HG03280 (cell line): Measurements from ENCODE around the gene MMP7.
"Not testable (repeated sequence)": the region's sequence is repeated elsewhere in the genome, so short reads cannot be mapped to it uniquely, and the experiment has no call there.

Experiments
- ATAC-seq: cut with Tn5 transposase; IDR thresholded peaks from one replicate; pipeline ENCODE4 v1.9.1; 2021; ENCODE audit warnings: mild to moderate bottlenecking, moderate library complexity; ENCODE audit not compliant: unreplicated experiment

MMP7 gene

DNA sequence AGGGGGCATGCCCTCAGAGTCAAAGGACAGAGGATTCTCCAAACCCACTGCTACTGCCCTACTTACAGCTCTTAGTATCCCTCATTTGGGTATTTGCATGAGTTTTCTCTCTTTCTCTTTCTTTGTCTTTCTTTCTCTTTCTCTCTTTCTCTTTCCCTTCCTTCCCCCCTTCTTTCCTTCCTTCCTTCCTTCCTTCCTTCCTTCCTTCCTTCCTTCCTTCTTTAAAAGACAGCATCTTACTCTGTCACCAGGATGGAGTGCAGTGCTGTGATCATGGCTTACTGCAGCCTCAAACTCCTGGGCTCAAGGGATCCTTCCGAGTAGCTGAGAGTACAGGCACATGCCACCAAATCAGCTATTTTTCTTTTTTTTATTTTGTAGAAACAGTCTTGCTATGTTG, 14.0 kb upstream of the MMP7 start:
- no peak for ATAC-seq

DNA sequence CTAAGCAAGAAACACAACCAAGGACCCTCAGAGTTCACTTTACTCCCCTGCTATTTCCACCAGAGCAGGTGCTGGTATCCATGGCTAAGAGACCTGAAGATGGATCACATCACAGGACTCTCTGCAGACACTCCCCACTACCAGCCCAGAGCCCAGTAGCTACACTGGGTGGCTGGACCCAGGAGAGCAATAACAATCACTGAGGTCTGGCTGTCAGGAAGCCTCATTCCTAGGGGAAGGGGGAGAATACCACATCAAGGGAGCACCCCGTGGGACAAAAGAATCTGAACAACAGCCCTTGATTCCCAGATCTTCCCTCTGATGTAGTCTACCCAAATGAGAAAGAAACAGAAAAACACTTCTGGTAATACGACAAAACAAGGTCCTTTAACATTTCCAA, 9.0 kb upstream of the MMP7 start:
- no peak for ATAC-seq

DNA sequence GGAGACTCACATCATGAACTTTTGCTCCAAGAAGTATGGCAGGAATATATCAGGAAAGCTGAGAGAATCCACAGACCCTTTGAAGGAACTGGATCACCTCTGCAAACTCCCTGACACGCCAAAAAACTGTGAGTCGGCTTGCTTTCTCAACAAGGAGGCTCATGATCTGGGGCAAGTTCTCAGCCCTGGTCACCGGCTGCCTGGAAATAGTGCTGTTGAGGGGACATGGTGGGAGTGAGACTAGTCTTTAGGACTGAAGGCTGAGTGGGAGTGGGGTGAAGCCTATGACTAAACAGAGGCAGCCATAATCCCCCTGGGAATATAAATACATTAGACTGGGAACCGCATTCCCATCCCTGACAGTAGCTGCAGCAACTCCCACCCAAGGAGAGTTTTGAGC, 8.4 kb upstream of the MMP7 start:
- ATAC-seq, result no peak

DNA sequence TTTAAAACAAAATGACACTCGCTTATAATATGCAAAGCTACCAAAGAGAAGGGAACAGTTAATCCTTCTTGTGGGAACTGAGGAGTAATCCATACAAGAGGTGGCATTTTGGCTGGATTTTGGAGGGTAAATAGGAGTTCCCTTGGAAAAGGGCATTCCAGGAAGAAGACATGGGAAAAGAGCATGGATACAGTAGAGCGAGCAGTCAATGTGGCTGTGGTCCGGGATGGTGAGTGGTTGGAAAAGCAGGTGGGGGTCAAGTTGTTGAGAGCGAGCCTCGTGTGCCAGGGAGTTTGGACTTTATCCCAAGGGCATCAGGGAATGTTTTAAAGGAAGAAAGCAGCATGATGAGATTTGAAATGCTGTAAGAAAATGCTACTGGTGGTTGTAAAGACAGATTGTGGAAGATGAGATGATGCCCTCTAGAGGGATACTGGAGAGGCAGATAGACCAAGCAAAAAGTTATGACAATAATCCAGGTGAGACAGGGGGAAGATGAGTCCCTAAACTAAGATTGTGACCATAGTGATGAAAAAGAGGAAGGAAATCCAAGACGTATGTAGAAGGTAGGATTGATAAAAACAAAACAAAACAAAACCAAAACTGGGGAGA, 3.8 kb upstream of the MMP7 start:
- ATAC-seq, result no peak

DNA sequence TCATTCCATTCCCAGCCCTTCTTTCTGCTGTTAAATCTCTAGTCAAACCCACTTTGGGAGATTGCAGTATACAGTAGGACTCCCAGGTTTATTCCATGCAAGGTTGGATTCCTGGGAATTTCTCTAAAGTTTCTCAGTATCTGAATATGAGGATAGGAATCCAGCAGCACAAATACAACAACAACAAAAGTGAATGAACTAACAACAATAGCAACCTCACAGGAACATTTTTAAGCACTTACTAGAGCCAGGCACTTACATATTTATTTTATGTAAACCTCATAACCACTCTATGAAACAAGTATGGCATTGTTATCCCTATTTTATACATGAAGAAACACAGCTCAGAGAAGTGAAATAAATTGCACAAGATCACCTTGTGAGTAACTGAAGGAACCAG, 1.9 kb downstream of the MMP7 start:
- no peak for ATAC-seq

DNA sequence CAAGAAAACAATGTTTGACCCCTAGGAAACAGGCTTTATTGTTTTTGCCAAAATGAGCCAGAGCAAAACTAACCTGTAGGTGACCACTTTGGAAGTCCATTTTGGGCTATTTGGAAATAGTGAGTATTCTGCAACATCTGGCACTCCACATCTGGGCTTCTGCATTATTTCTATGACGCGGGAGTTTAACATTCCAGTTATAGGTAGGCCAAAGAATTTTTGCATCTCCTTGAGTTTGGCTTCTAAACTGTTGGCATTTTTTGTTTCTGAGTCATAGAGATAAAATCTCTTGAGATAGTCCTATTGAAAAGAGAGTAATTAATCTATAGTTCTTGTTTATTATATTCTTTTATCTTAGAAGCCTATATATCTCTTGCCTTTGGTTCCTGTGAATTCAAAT, 2.9 kb downstream of the MMP7 start:
- no peak for ATAC-seq

GRCh38 chr11:102527041-102527440, 3.5 kb downstream of the MMP7 start:
- no peak for ATAC-seq

DNA sequence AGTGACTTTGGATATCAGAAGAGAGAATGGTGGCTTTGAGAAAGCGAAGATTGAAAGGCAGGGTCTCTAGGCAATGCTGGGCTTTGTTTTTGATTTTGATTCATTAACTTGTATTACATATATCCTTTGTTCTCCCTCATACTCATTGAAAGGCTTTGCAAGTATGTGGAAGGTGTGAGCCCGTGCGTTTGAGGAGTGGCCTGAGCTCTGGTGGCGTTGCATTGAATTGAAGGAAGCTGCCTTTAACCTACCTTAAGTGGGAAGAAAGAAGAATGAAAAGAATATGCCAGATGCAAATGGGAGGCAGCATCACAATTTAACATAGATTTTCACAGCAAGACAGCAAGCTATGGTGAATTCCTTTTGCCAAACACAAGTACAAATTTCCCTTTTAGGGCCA, 6.7 kb downstream of the MMP7 start:
- ATAC-seq, result no peak

GRCh38 chr11:102523189-102523570, 7.4 kb downstream of the MMP7 start:
- no peak for ATAC-seq

DNA sequence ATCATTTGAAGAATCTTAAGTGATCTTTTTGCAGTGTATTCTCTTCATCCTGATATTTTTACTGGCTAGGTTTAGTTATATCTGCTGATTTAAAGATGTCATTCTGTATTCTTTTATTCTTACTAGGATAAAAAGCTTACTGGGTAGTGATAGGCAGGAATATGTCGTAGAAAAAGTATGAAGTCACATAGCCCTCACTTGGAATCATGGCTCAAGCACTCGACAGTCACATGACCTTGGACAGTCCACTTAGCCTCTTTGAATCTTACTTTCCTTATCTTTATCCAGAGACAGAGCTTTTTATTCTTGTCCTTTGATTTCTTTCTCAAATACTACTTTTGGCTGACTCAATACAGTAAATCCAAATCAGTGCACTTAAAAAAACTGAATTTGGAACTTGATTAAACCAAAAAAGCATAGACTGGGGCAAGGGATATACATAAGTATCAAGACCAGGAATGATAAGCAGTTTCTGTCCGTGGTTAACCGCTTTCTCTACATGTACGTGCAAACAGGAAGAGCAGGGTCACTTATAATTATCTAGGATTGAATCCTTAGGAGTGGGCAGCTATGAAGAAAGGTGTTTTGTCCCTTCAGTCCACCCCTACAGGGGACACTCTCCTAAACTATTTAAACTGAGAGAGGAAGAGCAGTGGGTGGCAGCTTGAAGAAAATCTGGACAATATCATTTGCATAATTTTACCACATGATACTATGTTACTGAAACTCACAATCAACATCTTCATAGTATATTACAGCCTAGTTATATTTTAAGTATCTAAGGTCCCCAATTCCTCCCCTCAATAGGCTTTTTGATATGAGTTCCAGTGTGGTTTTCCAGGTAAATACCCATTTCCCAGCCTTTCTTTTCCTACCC, 8.0 kb downstream of the MMP7 start:
- ATAC-seq, result peak; percentile 66

GRCh38 chr11:102521121-102521520, 9.4 kb downstream of the MMP7 start:
- ATAC-seq, result no peak

- ATAC-seq, result no peak
Measured at GRCh38 chr11:102520514-102520913, 10.0 kb downstream of the MMP7 start.

- no peak for ATAC-seq
Measured at GRCh38 chr11:102518296-102519094, 12.1 kb downstream of the MMP7 start.

DNA sequence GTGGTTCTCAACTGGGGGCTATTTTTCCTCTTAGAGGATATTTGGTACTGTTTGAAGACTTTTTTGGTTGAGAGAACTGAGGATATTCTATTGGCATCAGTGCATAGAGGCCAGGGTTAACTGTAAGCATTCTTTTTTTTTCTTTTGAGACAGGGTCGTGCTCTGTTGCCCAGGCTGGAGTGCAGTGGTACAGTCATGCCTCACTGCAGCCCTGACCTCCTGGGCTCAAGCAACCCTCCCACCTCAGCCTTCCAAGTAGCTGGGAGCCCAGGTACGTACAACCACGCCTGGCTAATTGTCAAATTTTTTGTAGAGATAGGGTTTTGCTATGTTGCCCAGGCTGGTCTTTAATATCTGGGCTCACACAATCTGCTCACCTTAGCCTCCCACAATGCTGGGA, 12.9 kb downstream of the MMP7 start:
- ATAC-seq, result no peak

GRCh38 chr11:102516179-102516578, 14.4 kb downstream of the MMP7 start:
- ATAC-seq, result no peak

- no peak for ATAC-seq
Measured at GRCh38 chr11:102513869-102514268, 16.7 kb downstream of the MMP7 start.

DNA sequence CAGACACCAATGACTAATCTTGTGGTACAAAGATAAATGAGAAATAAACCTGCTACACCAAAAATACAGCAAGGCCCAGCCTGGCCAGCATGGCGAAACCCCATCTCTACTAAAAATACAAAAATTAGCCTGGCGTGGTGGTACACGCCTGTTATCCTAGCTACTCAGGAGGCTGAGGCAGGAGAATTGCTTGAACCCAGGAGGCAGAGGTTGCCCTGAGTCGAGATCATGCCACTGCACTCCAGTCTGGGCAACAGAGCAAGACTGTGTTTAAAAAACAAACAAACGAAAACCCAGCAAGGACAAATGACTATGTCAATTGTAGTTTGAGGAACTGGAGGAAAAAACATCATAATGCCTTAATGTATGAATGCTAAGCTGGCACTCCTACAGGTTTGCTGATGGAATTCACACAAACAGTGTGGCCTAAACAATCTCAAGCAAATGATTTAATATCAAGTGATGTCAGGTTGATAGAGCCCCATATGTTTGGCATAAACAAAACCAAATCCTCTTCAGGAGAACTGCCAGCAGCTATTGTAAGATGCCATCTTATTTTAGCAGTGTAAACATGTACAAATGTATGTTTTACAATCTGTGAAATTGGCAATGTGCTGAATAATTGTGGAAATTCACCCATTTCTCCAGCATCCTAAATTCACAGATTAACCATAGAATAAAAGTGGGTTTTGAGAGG, 20.0 kb downstream of the MMP7 start:
- ATAC-seq, result no peak

- not testable (repeated sequence) for ATAC-seq
Measured at GRCh38 chr11:102502831-102503230, 27.7 kb downstream of the MMP7 start.

- no peak for ATAC-seq
Measured at GRCh38 chr11:102500829-102501228, 29.7 kb downstream of the MMP7 start.

DNA sequence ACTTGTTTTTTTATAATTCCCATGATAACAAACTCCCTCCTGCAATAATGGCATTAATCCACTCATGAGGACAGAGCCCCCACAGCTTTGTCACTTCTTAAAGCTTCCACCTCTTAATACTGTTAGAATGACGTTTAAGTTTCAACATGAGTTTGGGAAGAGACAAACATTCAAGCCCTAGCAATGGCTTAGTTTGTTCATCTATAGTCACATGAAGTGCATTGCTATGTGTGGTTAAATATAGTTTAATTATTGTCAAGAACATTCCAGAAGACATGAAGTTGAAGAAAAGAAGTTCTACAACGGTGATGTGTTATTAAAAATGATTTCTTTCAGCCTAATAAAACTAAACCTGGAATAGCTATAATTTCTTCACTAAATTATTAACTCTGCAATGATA, 30.6 kb downstream of the MMP7 start:
- ATAC-seq, result no peak

DNA sequence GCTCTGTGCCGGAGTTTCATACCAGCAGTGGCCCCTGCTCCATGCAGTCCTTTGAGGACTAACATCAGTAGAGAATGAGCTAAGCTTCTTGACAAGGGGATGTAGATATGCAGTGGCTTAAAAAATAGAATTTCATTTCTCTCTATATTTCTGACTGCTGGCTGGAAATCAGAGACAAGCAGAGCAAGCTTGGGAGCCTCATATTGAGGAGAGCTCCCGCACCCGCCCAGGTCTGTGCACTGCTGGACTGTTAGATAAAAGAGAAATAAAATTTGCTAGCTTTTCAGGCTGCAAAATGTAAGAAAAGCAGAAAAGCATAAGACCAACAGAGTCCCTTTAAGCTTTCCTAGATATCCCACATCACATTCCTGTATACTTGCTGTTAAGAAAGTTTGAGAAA, 31.4 kb downstream of the MMP7 start:
- ATAC-seq, result no peak
